GM18507 (cell line): ENCODE results near the gene HOXD10.

Experiments
- DNase-seq: peaks from one replicate; pipeline ENCODE4 v3.0.0; 2011; ENCODE audit warnings: low read depth; ENCODE audit not compliant: insufficient read length; ENCODE audit errors: extremely low spot score
- FAIRE-seq: peaks from 2 replicates; lab custom pipeline; 2011; peaks lifted over from hg19 to GRCh38; lab: Jason Lieb, UNC

HOXD10 gene

GRCh38 chr2:176145085-176145969 lies 28.7 kb downstream of the HOXD10 start:
- DNase-seq (no peak), FAIRE-seq (no peak)

GRCh38 chr2:176146101-176146500 lies 29.5 kb downstream of the HOXD10 start:
- FAIRE-seq (no peak), DNase-seq (no peak)

DNA sequence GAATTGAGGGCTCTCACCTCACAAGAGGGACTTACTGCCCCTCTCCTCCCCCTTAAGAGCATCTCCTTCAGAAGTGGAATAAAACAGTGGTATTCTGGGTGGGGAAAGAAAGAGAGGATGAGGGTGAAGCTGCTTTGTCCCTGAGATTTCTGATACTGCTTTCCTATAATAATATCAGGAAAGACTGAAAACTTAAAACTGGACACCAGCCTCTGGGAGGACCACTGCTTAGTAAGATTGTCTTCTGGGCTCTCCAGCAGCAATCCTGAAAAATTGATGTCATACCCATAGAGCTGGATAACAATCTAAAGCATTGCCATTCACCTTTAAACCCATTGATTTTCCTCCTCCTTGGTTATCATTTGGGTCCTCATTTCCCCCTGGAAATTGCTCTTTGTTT lies 30.1 kb downstream of the HOXD10 start:
- FAIRE-seq (no peak), DNase-seq (no peak)

- FAIRE-seq (no peak), DNase-seq (no peak)
Observed at GRCh38 chr2:176147210-176147799, 30.7 kb downstream of the HOXD10 start.

- DNase-seq (no peak), FAIRE-seq (no peak)
Observed at GRCh38 chr2:176147800-176148496, 31.4 kb downstream of the HOXD10 start.

- DNase-seq: no peak
- FAIRE-seq: no peak
Observed at GRCh38 chr2:176148751-176149421, 32.3 kb downstream of the HOXD10 start.

GRCh38 chr2:176149481-176149938 lies 32.9 kb downstream of the HOXD10 start:
- FAIRE-seq: no peak
- no peak for DNase-seq

GRCh38 chr2:176149939-176150583 lies 33.5 kb downstream of the HOXD10 start:
- DNase-seq (no peak), FAIRE-seq (no peak)

GRCh38 chr2:176150584-176151441 lies 34.2 kb downstream of the HOXD10 start:
- DNase-seq (no peak), FAIRE-seq (no peak)

DNA sequence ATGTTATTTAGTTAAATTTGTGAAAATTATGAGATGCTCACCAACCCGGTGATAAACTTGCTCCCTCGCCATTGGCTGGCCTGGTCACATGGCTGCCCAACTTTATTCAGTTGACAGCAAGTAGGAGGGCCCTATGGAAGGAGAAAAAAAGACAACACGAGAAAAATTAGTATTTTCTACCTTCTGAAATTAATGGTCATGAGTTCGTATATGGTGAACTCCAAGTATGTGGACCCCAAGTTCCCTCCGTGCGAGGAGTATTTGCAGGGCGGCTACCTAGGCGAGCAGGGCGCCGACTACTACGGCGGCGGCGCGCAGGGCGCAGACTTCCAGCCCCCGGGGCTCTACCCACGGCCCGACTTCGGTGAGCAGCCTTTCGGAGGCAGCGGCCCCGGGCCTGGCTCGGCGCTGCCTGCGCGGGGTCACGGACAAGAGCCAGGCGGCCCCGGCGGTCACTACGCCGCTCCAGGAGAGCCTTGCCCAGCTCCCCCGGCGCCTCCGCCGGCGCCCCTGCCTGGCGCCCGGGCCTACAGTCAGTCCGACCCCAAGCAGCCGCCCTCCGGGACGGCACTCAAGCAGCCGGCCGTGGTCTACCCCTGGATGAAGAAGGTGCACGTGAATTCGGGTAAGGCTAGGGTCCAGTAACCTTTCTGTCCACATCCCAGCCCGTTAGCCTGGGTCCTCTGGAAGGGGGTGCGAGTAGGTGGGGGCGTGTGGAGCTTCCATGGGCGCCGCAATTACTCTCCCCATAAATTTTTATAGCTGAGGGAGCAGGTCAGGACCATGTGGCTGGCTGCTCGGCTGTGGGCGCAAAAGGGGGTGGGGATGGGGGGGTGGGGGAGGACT lies 35.1 kb downstream of the HOXD10 start, which contains the start of gene HOXD4:
TSS of gene HOXD4 (plus strand) at position 109 of the 846 bp plus-strand sequence. CDS start at position 193, 84 bp downstream.
- DNase-seq (no peak), FAIRE-seq (no peak)

DNA sequence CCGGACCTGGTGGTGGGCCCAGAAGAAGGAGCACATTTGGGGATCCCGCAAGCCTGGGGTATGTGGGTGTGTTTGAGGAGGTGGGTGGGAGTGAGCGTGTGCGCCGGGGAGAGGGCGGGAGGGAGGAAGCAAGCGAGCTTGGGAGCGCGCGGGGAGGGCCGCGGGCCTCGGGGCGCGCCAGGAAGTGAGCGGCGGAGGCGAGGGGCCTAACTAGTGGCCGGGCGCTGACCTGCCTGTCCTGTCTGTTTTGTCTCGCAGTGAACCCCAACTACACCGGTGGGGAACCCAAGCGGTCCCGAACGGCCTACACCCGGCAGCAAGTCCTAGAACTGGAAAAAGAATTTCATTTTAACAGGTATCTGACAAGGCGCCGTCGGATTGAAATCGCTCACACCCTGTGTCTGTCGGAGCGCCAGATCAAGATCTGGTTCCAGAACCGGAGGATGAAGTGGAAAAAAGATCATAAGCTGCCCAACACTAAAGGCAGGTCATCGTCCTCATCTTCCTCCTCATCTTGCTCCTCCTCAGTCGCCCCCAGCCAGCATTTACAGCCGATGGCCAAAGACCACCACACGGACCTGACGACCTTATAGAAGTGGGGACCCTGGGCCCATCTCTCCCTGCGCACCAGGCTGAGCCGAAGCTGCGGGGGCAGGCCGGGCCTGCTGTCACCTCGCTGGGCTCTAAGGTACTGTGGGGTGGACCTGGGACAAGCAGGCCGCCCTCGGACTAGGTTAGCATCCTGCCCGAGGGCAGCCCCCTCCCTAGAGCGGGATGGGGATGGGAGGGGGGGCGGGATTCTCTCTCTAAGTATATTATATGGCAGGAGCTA lies 36.0 kb downstream of the HOXD10 start:
- no peak for FAIRE-seq
- no peak for DNase-seq

DNA sequence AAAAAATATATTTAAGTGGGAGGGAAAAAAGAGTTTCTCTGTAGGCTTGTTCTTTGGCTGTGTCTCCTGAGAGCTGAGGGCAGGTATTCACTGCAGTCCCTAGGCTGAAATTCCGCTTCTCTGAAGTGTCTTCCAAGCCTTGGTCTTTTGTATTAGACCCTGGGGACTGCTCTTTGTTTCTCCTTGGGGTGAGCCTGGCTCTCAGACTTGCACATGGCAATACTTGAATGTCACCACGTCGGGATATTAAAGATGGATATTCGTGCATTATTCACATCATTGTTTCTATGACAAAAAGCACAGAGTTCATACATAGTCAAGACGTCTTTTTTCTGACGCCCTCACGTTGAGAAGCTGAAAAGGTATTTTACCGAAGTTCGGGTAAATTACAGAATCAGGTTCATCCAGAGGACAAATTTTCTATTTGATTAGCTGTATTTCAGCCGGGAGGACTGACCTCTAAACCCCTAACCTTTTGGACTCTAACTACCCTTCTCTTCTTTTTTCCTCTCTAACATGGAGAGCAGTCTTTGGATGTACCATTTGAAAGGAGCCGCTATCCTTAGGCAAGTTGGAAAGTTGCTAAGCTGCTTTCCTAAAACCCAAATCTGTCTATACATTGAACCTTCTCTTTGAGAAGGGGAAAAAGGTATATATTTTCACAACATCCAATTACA lies 38.1 kb downstream of the HOXD10 start:
- FAIRE-seq: no peak
- DNase-seq: no peak

- FAIRE-seq (no peak), DNase-seq (no peak)
Observed at GRCh38 chr2:176155356-176156044, 38.9 kb downstream of the HOXD10 start.

DNA sequence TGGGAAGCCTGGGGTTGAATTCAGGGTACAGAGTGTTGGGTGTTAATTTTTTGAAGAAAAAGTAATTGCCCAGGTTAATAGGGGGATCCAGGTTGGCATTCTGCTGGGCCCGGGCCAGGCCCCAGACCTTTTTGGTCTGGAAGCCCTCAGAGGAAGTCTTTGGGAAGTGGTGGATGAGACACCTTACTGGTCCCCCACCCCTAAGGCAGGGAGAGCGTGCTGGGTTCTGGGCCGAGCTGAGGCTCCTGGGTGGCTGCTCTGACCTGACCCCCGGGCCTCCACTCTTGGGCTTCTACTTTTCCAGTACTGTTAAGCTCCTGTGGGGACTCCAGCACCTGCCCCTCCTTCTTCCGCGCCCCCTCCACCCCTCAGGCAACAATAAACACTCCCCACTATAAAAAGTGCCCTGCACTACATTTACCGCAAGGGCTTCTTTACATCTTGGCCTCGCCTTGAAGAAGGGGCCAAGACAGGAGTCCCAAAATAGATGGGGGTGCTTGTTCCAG lies 39.8 kb downstream of the HOXD10 start:
- FAIRE-seq: no peak
- DNase-seq: no peak

- DNase-seq (no peak), FAIRE-seq (no peak)
Observed at GRCh38 chr2:176156807-176157498, 40.4 kb downstream of the HOXD10 start, which contains the start of gene HOXD3. TSS of gene HOXD3 (plus strand) at chr2:176157307. CDS start at chr2:176169115, 11,808 bp downstream.
